ENCODE data around the gene VARS1. TPM values are rescaled to one million over a fixed set of nuclear protein-coding genes. Genes with fewer than 3 reads are reported as not detected.

Gene VARS1
- total and polyA plus RNA-seq, 2 of the 8 experiments (the other 6 are each of a cell fraction or from before 2014, with no cell fraction given) = 53.5 to 162 TPM

DNA sequence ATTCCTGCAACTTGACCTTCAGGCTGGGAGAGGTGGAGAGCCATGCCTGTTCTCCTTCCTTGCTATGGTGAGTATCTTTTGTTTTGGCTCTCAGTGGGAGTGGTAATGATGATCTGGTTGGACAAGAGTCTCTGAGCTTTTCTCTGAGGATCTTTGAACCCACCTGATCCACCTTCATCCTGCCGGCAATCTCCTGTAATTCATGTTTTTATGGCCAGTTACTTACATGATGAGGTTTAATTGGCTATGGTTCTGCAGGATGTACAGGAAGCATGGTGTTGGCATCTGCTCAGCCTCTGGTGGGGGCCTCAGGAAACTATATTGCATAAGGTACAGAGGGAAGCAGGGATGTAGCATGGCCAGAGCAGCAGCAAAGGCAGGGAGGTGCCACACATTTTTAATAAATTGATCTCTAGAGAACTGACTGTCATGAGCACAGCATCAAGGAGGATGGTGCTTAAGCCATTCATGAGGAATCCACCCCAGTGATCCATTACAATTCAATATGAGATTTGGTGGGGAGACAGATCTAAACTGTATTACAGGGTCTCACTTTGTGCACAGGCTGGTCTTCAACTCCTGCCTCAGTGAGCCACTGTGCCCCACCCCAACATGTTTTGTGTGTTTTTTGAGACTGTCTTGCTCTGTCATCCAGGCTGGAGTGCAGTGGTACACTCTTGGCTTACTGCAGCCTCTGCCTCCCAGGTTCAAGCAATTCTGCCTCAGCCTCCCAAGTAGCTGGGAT lies 42.0 kb upstream of the VARS1 start:
- Histone ChIP-seq H3K4me3 (ENCODE audit: extremely low read depth in 1 of 4, insufficient read depth in 2 of 4, low read depth in 3 of 4, low read length in 4 of 4) (peak overlapping the region; percentile 70 to 99 (median 92)), H3K79me1 (ENCODE audit: low read depth, low read length) (peaks cover 3% of the 10 kb centered on the region; the same call in 1 of the 2 replicates), H3K23ac (ENCODE audit: insufficient read length) (no peak overlapping the region), H2BK20ac (ENCODE audit: low read length) (no peak overlapping the region), H4K91ac (replicated peaks; ENCODE audit: insufficient read length, low read length) (no peak overlapping the region), H4K20me1 (replicated peaks in 1 of 2; ENCODE audit: control insufficient read depth in 1 of 2, insufficient read depth in 2 of 2, low read length in 2 of 2) (peaks cover 18 to 23% of the 10 kb centered on the region in 2 experiments), H4K5ac (ENCODE audit: insufficient read length, low read depth, low read length) (no peak overlapping the region), H3K56ac (replicated peaks; ENCODE audit: insufficient read length, low read depth, low read length) (no peak overlapping the region), H2AFZ (ENCODE audit: low read length) (no peak overlapping the region), H3K18ac (ENCODE audit: extremely low read depth, low read length) (no peak overlapping the region), H2BK15ac (ENCODE audit: low read length) (no peak overlapping the region), H3K4me2 (ENCODE audit: insufficient read depth in 1 of 2, low read depth in 2 of 2, low read length in 2 of 2) (peak overlapping the region; percentile 84 to 99), H3K9me3 (ENCODE audit: insufficient read depth in 2 of 2, low read depth in 1 of 2, low read length in 1 of 2) (no peaks in the 10 kb centered on the region), H3K79me2 (ENCODE audit: control insufficient read depth in 1 of 2, insufficient read depth in 2 of 2, low read length in 2 of 2) (peaks cover 17 to 37% of the 10 kb centered on the region in 2 experiments), H4K8ac (ENCODE audit: extremely low read depth, insufficient read depth, low read length) (no peak overlapping the region), H2BK120ac (replicated peaks; ENCODE audit: low read depth, low read length) (no peak overlapping the region), H2BK12ac (ENCODE audit: low read depth, low read length) (no peak overlapping the region), H3K27me3 (replicated peaks in 1 of 4; ENCODE audit: control insufficient read depth in 3 of 4, extremely low read depth in 1 of 4, insufficient read depth in 3 of 4, low read length in 3 of 4) (no peaks in the 10 kb centered on the region), H3K4me1 (replicated peaks in 1 of 4; ENCODE audit: control insufficient read depth in 3 of 4, insufficient read depth in 4 of 4, low read length in 3 of 4) (peaks cover 2 to 9% (median 6%) of the 10 kb centered on the region in 4 experiments; a peak in 4 of 7 replicates), H2AK5ac (ENCODE audit: low read depth, low read length) (no peak overlapping the region), H3K14ac (ENCODE audit: insufficient read length) (no peak overlapping the region), H2BK5ac (ENCODE audit: low read depth, low read length) (peak overlapping the region; percentile 26), H3K36me3 (ENCODE audit: control insufficient read depth in 2 of 4, insufficient read depth in 4 of 4, low read length in 3 of 4) (peaks cover 34 to 68% (median 48%) of the 10 kb centered on the region in 4 experiments), H3K27ac (ENCODE audit: low read depth, low read length) (0 out of 2 replicates have a peak overlapping the region, but pooled peaks have one; percentile 8), H3K4ac (replicated peaks; ENCODE audit: insufficient read length, low read depth, low read length) (no peak overlapping the region), H3K23me2 (ENCODE audit: low read depth, low read length) (peaks cover 15% of the 10 kb centered on the region), H3K9ac (replicated peaks in 1 of 4; ENCODE audit: extremely low read depth in 1 of 4, low read depth in 3 of 4, low read length in 3 of 4) (peak overlapping the region in 2 of 4 experiments; percentile 20 to 45; a peak in 4 of 7 replicates)
- DNase-seq (ENCODE audit: low read depth in 1 of 2, low spot score in 2 of 2) (no peak), FAIRE-seq (no peak)
- 87% methylated on average over 1 of the region's 1 CpG; no CpG with 5 or more reads in 1 of the 2 experiments for WGBS, 2 experiments (ENCODE audit: extremely low coverage in 1 of 2, insufficient coverage in 1 of 2, insufficient read length in 1 of 2, insufficient replicate concordance in 2 of 2, low coverage in 1 of 2, low lambda C conversion rate in 2 of 2, missing lambda C conversion rate in 1 of 2)
- TF ChIP-seq SAP30 (IDR thresholded peaks at IDR 0.05; ENCODE audit: insufficient read depth, insufficient replicate concordance, low read length) (no peak), POLR2AphosphoS5 (IDR thresholded peaks at IDR 0.05; ENCODE audit: low read depth, low read length) (0 out of 2 replicates have a peak, but pooled peaks have one; percentile 30), KDM5A (IDR thresholded peaks at IDR 0.05; ENCODE audit: low read length) (no peak), SRF (IDR thresholded peaks at IDR 0.05; ENCODE audit: low read depth, low read length) (no peak), CHD1 (IDR thresholded peaks at IDR 0.05; ENCODE audit: low read depth, low read length) (no peak), YY1 (IDR thresholded peaks at IDR 0.05; ENCODE audit: low read depth, low read length) (no peak)
- ChIA-PET POLR2A (ENCODE audit: partially characterized antibody) (interaction anchor here (0.8 to 11.4 kb wide), 27 partner anchors 10 to 240 kb away, joined by 3 to 189 read pairs (median 6); partner anchors contain the start of genes HSPA1A, HSPA1B, HSPA1L and LY6G6D), CTCF (ENCODE audit: partially characterized antibody) (interaction anchor here (0.9 to 4.5 kb wide), 7 partner anchors 11 to 86 kb away, joined by 3 to 15 read pairs (median 5); partner anchors contain the start of genes HSPA1B and NEU1)
